Stimulated activated naive CD8-positive, alpha-beta T cell treated with anti-CD3 and anti-CD28 coated beads, Interleukin-15, amount 100 ng/mL, for 72 hours (primary cell): Measurements from ENCODE around the gene NOM1.
A peak's percentile ranks its signal among the peaks of the same experiment; 100 is the strongest.
"Not testable (repeated sequence)": the region's sequence is repeated elsewhere in the genome, so short reads cannot be mapped to it uniquely, and the experiment has no call there.

Experiments
- ATAC-seq: fragments of 150-1000 bp; cut with Tn5 transposase; 2 replicates; pipeline ENCODE4 v1.10.0; 2021; ENCODE audit warnings: mild to moderate bottlenecking, moderate library complexity
- DNase-seq, 2 donors: peaks; one replicate each; pipeline ENCODE4 v3.0.0; 2021 to 2022
- H3K27ac Mint-ChIP-seq, 2 donors: one replicate each; pipeline ENCODE4 v1.8.0; 2022; ENCODE audit warnings: mild to moderate bottlenecking in 2 of 2, mixed read lengths in 2 of 2, moderate library complexity in 2 of 2
- H3K27me3 Mint-ChIP-seq: one replicate; pipeline ENCODE4 v1.8.0; 2022; ENCODE audit warnings: mixed read lengths
- H3K4me1 Mint-ChIP-seq: one replicate; pipeline ENCODE4 v1.8.0; 2022; ENCODE audit warnings: mild to moderate bottlenecking, mixed read lengths
- H3K4me3 Mint-ChIP-seq, 2 donors: one replicate each; pipeline ENCODE4 v1.8.0; 2022; ENCODE audit warnings: mild to moderate bottlenecking in 2 of 2, mixed read lengths in 2 of 2, moderate library complexity in 1 of 2
- H3K9me3 Mint-ChIP-seq, 2 donors: one replicate each; pipeline ENCODE4 v1.8.0; 2022; ENCODE audit warnings: mixed read lengths in 2 of 2

Gene NOM1

GRCh38 chr7:156927571-156928405, 21.7 kb upstream of the NOM1 start:
- Mint-ChIP-seq H3K4me1 (peaks cover 58% of the 10 kb centered on the region), H3K27me3 (peaks cover 79% of the 10 kb centered on the region), H3K4me3 (no peak overlapping the region), H3K9me3 (peaks cover 4 to 6% of the 10 kb centered on the region in 2 donors), H3K27ac (no peak overlapping the region)
- DNase-seq = no peak
- no peak for ATAC-seq

DNA sequence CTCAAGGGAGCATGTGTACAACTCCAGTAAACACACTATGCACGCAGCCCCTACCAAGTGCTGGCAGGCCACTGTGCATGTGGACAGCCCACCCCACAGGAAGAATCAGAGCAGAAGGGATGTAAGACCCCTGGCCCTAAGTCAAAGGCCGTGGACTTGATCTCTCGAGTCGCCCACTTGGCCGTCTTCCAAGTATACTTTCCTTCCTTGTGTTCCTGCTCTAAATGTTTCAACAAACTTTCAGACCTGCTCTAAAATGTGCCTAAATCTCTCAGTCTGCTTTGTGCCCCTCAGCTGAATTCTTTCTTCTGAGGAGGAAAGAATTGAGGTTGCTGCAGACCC, 21.1 kb upstream of the NOM1 start:
- Mint-ChIP-seq H3K27me3 (peaks cover 75% of the 10 kb centered on the region), H3K4me1 (peaks cover 52% of the 10 kb centered on the region)

GRCh38 chr7:156929789-156930539, 19.5 kb upstream of the NOM1 start:
- Mint-ChIP-seq H3K27me3 (peaks cover 64% of the 10 kb centered on the region), H3K9me3 (no peaks in the 10 kb centered on the region), H3K4me3 (peak overlapping the region; percentile 49 to 58), H3K27ac (peak overlapping the region in 1 of 2 donors; percentile 59), H3K4me1 (peaks cover 39% of the 10 kb centered on the region)
- ATAC-seq (peak; percentile 77), DNase-seq (no peak)

More for the DNA sequence above, 21.1 kb upstream of the NOM1 start:
- Mint-ChIP-seq H3K4me3 (no peak overlapping the region), H3K9me3 (peaks cover 2% of the 10 kb centered on the region in 2 donors), H3K27ac (no peak overlapping the region)
- no peak for ATAC-seq
- DNase-seq = no peak

DNA sequence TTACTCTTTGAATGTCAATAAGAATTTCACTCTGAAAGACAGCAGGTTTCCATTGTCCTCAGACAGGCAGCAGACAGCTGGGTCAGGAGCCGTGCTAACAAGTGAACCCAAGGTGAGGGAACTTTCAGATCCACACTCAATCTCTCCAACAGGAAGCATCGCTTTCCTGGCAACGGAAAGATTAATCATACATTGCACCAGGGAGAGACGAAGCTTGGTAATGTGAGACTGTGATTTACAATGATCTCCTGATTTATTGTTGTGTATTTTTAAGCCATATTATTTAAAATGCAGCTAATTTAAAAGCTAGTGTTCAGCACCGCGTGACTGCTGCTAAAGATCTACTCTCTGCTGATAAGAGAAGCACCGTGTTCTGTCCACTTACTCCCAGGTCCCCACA, 17.5 kb upstream of the NOM1 start:
- no peak overlapping the region for H3K4me3 Mint-ChIP-seq
- no peak for ATAC-seq

DNA sequence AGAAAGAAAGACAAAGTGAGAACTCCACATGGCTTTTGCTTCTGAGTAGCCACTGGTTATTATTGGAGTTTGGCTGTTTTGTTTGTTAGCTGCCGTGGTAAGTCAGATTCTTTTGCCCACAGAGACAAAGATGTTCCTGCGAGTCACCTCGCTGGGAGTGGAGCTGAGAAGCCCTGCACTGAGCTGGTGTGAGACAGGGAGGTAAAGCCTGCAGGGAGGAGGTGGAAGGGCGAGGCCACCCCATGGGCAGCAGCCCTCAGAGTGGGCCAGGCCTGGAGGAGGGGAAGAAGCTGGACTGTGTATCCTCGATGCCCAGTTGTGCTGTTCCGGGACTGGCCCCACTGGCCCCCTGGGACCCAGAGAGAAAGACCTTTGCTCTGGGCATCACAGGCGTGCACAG, 14.3 kb upstream of the NOM1 start:
- Mint-ChIP-seq H3K27ac (no peak overlapping the region), H3K4me1 (peaks cover 13% of the 10 kb centered on the region), H3K27me3 (peaks cover 37% of the 10 kb centered on the region), H3K4me3 (no peak overlapping the region), H3K9me3 (no peaks in the 10 kb centered on the region)
- ATAC-seq (no peak), DNase-seq (no peak)

More for the DNA sequence above, 17.5 kb upstream of the NOM1 start:
- H3K27me3 Mint-ChIP-seq = peaks cover 61% of the 10 kb centered on the region
- H3K4me1 Mint-ChIP-seq = peaks cover 44% of the 10 kb centered on the region
- H3K9me3 Mint-ChIP-seq = no peaks in the 10 kb centered on the region
- no peak overlapping the region for H3K27ac Mint-ChIP-seq
- no peak for DNase-seq

GRCh38 chr7:156936766-156937165, 12.7 kb upstream of the NOM1 start:
- H3K27ac Mint-ChIP-seq, H3K4me3 Mint-ChIP-seq, ATAC-seq, DNase-seq: not testable (repeated sequence)
- Mint-ChIP-seq H3K4me1 (peaks cover 10% of the 10 kb centered on the region), H3K27me3 (peaks cover 37% of the 10 kb centered on the region), H3K9me3 (peaks cover 8 to 14% of the 10 kb centered on the region in 2 donors)

- H3K4me3 Mint-ChIP-seq = peak overlapping the region in 1 of 2 donors; percentile 39
- ATAC-seq (no peak), DNase-seq (no peak)
- peaks cover 22% of the 10 kb centered on the region for H3K4me1 Mint-ChIP-seq
- H3K27me3 Mint-ChIP-seq = peaks cover 62% of the 10 kb centered on the region
- H3K9me3 Mint-ChIP-seq = peaks cover 10 to 16% of the 10 kb centered on the region in 2 donors
- no peak overlapping the region for H3K27ac Mint-ChIP-seq
Measured at GRCh38 chr7:156940421-156941122, 8.9 kb upstream of the NOM1 start.

DNA sequence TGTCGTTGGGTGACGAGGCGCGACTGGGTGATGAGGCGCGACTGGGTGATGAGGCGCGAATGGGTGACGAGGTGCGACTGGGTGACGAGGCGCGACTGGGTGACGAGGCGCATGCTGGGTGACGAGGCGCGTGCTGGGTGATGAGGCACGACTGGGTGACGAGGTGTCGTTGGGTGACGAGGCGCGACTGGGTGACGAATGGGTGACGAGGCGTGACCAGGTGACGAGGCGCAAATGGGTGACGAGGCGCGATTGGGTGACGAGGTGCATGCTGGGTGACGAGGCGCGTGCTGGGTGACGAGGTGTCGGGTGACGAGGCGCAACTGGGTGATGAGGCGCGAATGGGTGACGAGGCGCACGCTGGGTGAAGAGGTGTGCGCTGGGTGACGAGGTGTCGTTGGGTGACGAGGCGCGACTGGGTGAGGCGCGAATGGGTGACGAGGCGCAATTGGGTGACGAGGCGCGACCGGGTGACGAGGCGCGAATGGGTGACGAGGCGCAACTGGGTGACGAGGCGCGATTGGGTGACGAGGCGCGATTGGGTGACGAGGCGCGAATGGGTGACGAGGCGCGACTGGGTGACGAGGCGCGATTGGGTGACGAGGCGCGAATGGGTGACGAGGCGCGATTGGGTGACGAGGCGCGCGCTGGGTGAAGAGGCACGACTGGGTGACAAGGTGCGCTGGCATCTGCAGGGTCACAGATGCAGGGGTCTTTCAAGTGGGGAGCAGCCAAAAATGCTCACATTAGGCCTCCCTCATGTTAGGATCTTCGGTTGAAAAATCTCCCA, 7.9 kb upstream of the NOM1 start:
- DNase-seq = no peak
- Mint-ChIP-seq H3K9me3 (peaks cover 10 to 16% of the 10 kb centered on the region in 2 donors), H3K27me3 (peaks cover 72% of the 10 kb centered on the region), H3K27ac (peak overlapping the region in 1 of 2 donors; percentile 87), H3K4me3 (peak overlapping the region in 1 of 2 donors; percentile 13), H3K4me1 (peaks cover 22% of the 10 kb centered on the region)
- no peak for ATAC-seq

- Mint-ChIP-seq H3K27me3 (peaks cover 82% of the 10 kb centered on the region), H3K4me3 (peak overlapping the region; percentile 61 to 67), H3K4me1 (peaks cover 29% of the 10 kb centered on the region), H3K9me3 (peaks cover 10 to 16% of the 10 kb centered on the region in 2 donors), H3K27ac (no peak overlapping the region)
- ATAC-seq (peak; percentile 72), DNase-seq (no peak)
Measured at GRCh38 chr7:156942708-156943090, 6.8 kb upstream of the NOM1 start.

- ATAC-seq (peak; percentile 64), DNase-seq (no peak)
- Mint-ChIP-seq H3K27me3 (peaks cover 77% of the 10 kb centered on the region), H3K4me1 (peaks cover 30% of the 10 kb centered on the region), H3K9me3 (peaks cover 10 to 16% of the 10 kb centered on the region in 2 donors), H3K4me3 (peak overlapping the region; percentile 35 to 67), H3K27ac (peak overlapping the region in 1 of 2 donors; percentile 67)
Measured at GRCh38 chr7:156943091-156944041, 6.1 kb upstream of the NOM1 start.

- H3K4me3 Mint-ChIP-seq = no peak overlapping the region
- DNase-seq = no peak
- H3K4me1 Mint-ChIP-seq = peaks cover 30% of the 10 kb centered on the region
- H3K27ac Mint-ChIP-seq = no peak overlapping the region
- ATAC-seq = no peak
- peaks cover 76% of the 10 kb centered on the region for H3K27me3 Mint-ChIP-seq
- H3K9me3 Mint-ChIP-seq = peaks cover 10 to 16% of the 10 kb centered on the region in 2 donors
Measured at GRCh38 chr7:156944876-156945275, 4.6 kb upstream of the NOM1 start.

DNA sequence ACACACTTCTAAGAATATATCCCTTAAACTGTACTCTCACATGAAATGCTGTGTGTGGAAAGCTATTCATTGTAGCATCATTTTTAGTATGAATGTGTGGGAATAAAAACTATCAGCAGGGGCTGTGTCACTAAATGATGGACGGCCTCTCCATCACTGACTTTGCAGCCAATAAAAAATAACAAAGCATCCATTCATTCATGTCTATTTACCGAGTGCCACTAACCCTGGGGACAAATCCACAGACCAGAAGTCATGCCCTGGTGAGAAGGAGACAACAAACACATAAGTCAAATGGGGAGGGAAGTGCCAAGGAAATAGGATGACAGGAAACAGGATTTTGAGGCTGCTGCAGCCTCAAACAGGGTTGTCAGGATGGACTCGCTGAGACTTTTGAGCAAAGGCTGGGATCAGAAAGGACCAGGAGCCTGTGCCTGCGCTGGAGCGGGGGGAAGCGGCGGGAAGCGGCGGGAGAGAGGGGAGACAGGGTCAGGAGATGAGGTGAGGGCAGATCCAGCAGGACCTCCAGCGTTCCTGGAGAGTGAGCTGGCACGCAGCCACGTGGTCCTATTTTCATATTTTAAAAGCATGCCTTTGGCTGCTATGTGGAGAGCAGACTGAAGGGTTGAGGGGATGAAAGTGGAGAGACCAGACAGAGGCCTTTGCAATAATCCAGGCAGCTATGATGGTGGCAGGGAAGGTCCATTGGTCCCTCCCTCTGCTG, 2.2 kb upstream of the NOM1 start:
- ATAC-seq (no peak), DNase-seq (no peak)
- no peaks in the 10 kb centered on the region for H3K9me3 Mint-ChIP-seq
- H3K27me3 Mint-ChIP-seq = peaks cover 56% of the 10 kb centered on the region
- peaks cover 51% of the 10 kb centered on the region for H3K4me1 Mint-ChIP-seq
- H3K27ac Mint-ChIP-seq = no peak overlapping the region
- peak overlapping the region in 1 of 2 donors; percentile 46 for H3K4me3 Mint-ChIP-seq

DNA sequence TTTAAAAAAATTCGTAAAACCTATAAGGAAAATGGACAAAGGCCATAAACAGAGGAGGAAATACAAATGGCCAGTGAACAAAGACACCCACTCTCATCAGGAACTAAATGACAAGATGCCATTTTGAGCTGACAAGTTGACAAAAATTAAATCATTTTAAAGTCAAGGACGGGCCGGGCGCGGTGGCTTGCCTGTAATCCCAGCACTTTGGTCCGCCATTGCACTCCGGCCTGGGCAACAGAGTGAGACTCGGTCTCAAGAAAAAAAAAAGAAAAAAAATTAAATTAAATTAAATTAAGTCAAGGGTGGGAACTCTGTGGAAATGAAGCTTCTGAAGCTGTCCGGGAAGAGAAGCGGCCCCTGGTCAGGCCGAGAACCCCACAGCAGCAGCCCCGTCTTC, 1.2 kb upstream of the NOM1 start:
- H3K9me3 Mint-ChIP-seq = no peaks in the 10 kb centered on the region
- no peak for ATAC-seq
- H3K27ac Mint-ChIP-seq = peak overlapping the region; percentile 12 to 33
- H3K4me3 Mint-ChIP-seq = peak overlapping the region; percentile 59 to 94
- H3K4me1 Mint-ChIP-seq = peaks cover 50% of the 10 kb centered on the region
- no peak for DNase-seq
- peaks cover 45% of the 10 kb centered on the region for H3K27me3 Mint-ChIP-seq
